HG02852 (cell line): ENCODE measurements around the gene LEMD1.

Source experiments
- ATAC-seq: cut with Tn5 transposase; IDR thresholded peaks from one replicate; pipeline ENCODE4 v1.9.1; 2021; ENCODE audit warnings: mild to moderate bottlenecking, moderate library complexity; ENCODE audit not compliant: unreplicated experiment

LEMD1 gene

DNA sequence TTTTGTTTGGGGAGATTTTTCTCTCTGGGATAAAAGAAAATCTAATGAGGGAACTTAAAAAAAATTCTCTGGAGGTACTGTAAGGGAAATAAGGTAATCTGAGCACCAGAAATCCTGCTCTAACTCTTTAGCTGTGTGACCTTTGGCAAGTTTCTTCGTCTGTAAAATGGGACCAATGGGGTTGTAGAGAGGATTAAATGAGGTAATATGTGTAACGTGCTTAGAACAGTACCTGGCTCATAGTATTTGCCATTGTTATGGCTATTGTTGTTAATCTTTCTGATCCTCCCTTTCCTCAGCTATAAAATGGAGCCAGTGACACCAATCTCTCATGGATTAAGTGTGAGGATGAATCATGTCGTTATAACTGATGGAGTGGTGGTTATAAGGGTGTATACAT, 64.3 kb downstream of the LEMD1 start:
- ATAC-seq, result no peak

DNA sequence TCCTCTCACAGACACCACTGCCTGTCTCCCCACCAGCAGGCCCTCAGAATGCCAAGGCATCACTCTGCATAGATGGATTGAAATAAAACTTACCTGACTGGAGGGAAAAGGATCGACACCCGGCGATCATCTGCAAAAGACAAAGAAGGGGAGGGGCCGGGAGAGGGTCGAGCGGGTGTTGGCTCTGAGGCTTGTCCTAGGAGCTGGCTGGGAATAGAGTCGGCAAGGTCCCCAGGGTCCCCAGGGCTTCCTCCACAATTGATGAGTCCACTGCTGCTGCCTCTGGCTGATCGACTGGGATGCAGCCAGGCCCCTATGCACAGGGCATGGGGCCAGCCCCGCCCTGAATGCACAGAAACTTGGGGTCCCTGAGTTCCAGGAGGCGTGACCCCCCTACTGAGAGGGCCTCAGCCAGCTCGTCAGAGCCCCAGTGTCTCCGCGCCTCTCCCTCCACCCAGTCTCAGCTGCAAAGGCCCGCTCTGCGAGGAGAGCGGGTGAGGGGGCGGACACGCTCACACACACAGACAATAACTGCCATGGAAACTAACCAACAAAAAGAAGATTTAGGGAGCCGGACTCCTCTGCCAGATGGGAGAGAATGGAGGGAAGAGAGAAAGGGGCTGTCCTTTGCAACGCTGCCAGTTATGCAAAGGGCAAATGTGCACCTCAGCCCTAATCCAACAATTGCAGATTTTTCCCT, 65.3 kb downstream of the LEMD1 start, which contains the start of gene KLHDC8A:
Gene KLHDC8A (minus strand): TSS at position 483 of the 700 bp plus-strand sequence. CDS start 13,318 bp downstream, outside the sequence.
- no peak for ATAC-seq

DNA sequence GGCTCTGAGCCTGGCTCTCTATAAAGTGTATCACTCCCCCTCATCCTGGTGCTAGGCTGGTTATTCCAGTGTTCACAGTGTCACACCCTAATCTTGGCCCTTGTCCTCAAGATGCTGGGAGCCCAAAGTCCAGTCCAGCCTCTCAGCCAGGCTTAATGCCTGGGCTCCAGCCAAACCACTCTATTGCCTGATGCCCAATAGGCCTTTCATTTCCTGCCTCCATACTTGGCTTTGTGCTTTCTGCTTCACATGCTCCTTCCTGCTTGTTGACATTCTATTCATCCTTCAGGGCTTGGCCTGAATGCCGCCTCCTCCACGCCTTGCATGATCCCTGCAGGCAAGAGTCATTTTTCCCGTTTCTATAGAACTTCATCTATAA, 66.8 kb downstream of the LEMD1 start:
- ATAC-seq, result no peak

DNA sequence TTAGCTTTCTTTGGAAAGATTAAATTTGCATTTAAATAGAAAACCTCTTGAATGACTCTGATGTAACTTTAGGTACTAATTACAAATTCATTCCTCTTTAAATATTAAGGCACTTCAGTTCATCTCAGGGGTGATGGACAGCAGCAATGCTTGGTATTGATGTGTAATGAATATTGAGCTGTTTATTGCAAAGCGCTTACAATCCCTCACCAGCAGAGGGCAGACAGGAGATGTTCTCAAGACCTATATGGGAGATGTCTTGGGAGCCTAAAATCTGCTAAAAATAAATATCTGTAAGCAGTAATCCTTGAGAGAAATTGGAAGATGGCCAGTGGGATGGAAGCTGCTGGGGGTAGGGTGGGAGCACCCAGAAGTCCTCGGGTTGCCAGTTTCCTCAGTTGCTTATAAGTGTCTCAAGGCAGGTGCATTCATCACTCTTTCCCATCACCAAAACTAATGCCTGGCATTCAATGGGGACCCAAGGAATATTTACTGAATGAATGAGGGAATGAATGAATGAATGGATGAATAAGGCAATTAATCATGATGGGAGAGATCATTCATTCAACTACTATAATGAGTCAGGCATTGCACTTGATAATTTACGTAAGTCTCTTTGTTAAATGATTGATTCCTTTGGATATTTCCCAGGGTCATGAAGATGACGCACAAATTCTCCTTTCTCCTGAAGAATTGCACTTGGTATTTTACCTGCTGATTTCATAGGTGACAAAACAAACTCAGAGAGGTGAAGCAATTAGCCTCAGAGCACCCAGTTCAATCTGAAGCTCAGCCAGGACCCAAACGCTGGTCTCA, 67.4 kb downstream of the LEMD1 start:
- ATAC-seq, result no peak

DNA sequence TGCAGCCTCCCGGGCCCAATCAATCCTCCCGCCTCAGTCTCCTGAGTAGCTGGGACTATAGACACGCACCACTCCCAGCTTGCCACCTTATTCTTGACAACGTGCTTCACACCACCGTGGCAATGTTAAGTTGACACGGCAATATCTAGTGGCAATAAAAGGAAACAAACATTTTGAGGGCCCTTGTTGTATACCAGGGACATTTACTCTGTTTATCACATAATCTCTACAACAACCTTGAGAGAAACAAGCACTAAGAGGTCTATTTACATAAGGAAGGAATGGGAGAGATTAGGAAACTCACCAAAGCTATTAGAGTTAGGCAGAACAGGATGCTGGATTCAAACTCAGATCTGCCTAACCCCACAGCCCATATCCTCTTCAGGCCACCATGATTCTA, 68.2 kb downstream of the LEMD1 start:
- no peak for ATAC-seq

DNA sequence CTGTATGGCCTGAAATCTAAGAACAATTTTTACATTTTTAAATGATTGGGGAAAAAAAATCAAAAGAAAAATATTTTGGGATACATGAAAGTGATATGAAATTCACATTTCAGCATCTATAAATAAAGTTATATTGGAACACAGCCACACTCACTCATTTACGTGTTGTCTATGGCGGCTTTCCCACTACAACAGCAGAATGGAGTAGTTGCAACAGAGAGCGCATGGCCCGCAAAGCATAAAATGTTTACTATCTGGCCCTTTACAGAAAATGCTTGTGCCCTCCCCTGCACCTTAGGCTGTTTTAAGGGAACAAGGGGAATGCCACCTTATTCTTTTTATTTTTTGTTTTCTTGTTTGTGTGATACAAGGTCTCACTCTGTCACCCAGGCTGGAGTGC, 68.7 kb downstream of the LEMD1 start:
- ATAC-seq, result no peak

DNA sequence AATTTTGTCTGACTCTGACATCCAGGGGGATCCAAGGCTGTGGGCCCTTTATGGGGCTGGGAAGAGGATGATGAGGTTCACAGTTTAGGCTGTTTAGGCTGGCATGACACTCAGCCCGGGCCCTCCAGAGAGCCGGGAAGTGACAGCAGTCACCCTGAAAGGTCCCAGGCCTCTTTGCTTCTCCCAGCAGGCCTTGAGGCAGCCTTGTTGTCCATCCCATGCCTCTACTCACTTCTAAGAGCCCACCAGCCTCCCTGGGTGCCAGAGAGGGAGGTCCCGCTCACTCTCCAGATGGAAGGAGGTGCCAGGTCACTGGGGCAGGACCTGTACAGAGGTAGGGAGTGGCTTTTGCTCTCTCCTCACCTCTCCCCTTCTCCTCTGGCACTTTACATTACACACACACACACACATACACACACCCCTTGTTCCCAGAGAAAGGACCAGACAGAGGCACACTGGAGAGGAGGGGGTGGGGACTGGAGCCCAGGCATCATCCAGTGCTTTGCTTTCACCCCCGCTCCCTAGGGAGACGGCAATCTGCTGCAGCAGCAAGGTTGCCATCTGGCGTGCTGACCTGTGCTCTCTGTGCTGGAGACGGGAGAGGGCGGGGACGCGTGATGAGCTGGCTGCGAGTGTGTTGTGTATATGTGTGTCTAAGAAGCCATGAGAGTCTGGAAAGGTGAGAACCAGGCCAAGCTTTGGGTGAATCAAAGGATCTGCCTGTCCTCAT, 69.7 kb downstream of the LEMD1 start:
- ATAC-seq, result no peak

DNA sequence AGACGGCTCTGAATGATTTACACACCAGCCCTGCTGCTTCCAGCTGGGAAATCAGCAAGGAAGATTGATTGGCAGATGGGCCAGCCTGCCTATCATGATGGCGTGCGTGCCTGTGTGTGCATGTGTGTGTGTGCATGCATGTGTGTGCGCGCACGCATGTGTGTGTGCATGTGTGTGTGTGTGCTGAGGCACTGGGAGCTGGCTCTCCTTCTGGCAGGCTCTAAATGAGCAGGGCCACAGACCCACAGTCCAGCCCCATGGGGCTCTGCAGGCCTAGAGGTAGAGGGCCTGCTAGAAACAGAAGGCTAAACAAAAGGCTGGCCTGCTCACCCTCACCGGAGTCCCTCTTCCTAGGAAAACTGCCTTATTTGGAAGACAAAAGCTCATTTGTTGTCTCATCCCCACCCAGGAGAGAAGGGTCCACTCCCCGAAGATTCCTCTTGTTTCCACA, 71.1 kb downstream of the LEMD1 start:
- ATAC-seq, result no peak

DNA sequence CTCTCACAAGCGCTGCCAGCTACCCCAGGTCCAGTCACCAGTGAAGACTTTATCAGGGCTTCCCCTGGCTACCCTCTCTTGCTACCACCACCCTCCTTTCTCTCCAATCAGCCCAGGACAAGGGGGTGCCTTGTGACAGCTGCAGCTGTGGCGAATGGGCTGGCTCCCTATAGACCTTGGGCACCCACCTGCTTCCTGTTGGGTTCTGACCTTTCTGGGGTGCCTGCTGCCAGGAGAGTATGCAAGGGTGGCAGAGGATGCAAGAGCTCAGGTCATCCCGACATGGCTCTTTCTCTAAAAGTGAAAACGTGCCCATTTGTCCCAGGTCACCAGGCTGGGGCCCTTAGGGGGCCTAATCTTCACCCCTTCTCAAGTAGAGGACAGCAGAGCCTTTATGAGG, 71.7 kb downstream of the LEMD1 start:
- ATAC-seq, result no peak

DNA sequence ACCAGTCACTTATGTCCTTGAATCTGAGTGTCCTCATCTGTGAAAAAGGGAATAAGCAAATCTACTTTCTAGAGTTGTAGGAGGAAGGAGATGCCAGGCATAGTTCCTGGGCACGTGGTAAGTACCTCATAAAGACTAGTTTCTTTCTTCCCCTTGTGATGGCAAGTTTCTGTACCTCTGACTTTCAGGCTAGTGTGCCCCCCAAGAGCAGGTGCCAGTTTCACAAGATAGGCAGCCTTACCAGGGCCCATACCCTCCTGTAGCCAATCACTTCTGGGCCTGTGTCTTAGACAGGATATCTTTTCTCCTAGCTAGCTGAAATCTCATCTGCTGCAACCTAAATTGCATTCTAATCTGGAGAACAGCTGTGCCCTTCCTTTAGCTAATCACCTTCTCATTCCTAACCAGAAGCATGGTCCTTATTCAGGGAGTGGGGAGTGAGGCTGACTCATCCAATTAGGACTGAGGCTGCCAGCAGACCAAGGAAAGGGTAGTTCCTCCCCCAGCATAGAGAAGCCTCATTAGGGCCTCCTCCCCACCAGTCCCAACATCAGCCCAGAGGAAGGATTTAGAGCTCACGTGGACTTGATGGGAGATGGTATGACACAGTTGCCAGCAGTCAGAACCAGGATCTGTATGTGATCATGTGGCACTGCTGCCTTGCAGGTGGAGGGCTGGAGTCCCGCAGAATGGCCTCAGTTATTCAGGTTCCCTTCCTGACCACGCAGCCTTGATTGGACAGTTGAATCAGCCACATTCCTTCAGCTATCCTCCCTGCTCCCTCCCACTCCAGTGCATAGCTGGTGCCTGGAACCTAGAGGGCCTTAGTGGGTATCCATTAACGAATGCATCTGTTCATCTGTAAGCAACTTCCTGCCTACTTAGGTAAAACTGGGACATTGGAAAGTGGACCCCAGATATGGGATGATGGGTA, 73.0 kb downstream of the LEMD1 start:
- ATAC-seq, result no peak

DNA sequence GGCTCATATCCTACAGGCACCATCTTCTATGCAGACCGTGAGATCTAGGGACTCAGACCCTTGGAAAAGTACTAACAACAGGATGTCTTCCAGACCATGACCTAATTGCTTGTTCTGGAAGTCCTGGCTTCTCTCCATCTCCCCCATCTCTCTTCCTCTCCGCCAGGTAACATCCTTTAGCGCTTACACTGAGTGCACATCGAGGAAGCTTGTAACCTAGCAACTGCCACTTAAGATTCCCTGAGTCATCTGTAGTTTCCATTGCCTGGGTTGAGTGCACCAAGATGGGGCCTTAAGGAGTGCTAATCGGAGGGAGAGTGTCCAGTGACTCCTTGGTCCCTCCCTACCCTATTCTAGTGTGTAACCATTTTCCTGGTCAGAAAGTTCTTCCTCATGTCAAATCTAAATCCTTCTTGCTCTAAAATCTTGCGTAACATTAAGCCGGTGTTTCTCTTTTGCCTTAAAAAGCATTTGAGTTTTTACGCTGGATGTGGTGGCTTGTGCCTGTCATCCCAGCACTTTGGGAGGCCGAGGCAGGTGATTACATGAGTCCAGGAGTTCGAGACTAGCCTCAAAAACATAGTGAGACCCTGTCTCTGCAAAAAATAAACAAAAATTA, 74.8 kb downstream of the LEMD1 start:
- ATAC-seq, result no peak

DNA sequence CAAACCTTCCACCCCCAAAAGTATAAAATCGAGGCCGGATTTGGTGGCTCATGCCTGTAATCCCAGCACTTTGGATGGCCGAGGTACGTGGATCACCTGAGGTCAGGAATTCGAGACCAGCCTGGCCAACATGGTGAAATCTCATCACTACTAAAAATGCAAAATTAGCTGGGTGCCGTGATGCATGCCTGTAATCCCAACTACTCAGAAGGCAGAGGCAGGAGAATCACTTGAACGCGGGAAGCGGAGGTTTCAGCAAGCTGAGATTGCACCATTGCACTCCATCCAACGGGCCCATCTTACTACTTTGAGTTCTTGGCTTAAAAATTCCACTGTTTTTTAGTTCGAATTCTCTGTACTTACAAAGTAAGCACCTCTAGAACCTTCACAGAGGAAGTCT, 76.1 kb downstream of the LEMD1 start:
- no peak for ATAC-seq

DNA sequence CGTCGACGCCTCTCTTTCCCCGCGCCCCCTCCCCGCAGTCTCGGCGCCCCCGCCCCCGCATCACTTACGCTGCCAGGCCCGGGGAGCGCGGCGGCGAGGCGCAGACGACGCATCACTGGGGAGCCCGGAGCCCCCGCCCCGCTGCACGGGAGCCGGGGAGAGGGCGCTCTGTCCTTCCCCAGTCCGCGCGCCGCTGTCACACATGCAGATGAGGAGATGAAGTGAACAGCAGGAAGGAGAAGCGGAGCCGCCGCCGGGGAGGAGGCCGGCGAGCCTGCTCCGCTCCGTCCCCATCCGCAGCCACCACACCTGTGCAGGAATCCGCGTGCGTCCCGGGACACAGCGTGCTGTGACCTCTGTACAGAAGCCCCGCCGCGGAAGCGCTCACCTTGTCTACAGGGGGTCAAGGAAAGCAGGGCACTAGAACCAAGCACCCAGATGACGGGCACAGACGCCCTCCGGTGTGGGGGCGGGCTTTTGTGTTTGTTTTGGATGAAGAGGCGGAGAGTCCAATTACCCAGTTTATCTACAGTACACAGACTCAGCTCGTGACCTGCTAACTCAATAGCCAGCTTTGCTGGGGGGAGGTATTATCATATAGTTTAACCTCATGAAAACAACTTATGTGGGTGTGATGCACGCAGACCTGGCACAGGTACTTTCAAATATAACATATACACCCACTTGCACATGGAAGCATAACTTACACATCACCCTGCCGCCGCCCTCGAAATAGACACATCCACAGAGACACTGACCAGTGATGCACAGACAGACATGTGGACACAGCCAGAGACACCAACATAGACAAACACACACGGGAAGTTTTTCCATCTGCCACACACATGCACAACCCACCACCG, 77.6 kb downstream of the LEMD1 start:
- no peak for ATAC-seq

DNA sequence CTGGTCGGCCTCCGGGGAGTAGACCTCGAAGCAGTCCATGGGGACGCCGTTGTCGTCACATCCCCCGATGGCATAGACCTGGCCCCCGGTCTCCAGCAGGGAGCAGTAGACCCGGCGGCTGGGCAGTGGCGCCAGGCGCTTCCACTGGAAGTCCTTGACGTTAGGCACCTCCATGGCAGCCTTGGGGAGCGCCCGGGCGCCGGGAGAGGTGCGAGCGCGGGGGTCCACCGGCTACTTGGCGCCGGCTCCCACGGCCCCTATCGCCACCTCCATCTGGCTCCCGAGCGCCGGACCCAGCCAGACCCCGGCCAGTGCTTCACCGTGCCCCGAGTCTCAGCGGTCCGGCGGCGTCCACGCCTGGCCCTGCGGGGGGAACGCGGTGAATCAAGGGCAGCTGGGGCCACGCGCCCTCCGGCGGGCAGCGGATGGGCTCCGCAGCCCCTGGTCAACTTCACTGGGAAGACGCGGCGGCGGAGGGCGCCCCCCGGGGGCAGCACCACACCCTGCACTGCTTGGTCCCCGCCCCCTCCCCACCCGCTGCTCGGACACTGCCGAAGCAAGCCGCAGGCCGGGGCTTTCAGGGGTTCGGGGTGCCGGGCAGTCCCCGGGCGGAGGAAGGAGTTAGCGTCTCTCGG, 78.3 kb downstream of the LEMD1 start:
- no peak for ATAC-seq

DNA sequence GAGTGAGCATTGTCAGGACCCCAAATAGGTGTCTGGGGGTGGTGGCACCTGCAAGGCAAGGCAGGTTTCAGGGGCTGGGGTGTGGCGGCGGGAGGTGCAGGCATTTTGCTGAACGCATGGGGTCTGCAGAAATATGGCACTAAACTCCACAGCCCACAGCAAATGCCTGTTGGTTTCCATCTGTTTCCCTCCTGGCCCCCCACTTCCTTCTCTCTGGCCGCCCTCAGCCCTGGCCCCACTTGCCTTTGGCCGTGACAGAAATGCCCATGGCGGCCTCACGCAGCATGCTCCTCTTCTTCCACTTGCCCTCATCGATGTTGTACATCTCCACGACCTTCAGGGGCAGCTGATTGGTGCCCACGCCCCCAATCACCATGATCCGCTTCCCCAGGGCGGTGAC, 78.9 kb downstream of the LEMD1 start:
- ATAC-seq, result no peak

DNA sequence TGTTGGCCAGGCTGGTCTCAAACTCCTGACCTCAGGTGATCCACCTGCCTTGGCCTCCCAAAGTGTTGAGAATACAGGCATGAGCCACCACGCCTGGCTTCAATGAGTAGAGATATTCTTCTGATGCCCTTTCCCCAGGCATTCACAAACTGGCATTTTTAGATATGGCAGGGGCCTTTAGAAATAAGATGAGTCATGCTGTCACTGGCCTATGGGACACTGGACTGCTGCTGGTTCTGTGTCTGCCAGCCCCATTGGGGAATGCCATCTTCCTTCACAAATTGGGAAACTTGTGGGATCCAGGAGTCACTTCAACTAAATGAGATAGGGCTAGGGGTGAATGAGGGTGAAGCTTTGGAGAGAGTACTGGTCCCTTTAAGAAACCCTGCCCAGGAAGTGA, 81.2 kb downstream of the LEMD1 start:
- no peak for ATAC-seq

DNA sequence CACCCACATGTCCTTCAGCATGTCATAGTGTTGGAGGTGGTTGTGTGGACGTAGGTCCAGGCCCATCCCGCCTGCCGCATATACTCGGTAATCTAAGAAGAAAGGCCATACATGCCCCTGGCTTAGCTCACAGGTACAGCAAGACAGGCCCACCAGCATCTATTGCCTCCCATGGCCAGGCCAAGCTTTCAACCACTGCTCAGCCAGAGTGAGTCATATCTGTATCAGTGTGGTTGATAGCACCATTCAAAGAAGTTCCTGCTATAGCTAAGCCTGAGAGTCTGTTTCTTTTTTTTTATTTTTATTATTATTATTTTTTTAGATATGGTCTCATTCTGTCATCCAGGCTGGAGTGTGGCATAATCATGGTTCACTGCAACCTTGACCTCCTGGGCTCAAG, 82.1 kb downstream of the LEMD1 start:
- peak; percentile 86 for ATAC-seq

DNA sequence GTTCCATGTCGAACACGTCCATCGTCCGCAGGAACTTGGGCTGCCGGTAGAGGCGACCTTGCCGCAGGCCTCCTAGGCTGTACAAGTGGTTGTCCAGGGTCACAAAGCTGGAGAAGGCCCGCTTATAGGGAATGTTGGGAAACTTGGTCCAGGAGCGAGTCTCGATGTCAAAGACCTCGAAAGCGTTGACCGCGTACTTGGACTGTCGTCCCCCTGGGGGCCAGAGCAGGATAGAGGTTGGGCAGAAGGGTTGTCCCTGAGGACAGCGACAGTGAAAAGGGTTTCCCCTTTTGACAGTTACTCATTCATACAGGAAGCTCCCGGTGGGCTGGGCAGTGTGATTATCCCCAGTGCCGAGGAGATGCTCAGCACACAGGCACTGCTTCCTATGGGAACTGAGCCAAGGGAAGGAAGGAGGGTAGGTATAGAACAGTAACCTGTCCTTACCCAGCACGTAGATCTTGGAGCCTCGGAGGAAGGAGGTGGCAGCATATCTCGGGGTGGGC, 82.6 kb downstream of the LEMD1 start:
- ATAC-seq, result peak; percentile 12

DNA sequence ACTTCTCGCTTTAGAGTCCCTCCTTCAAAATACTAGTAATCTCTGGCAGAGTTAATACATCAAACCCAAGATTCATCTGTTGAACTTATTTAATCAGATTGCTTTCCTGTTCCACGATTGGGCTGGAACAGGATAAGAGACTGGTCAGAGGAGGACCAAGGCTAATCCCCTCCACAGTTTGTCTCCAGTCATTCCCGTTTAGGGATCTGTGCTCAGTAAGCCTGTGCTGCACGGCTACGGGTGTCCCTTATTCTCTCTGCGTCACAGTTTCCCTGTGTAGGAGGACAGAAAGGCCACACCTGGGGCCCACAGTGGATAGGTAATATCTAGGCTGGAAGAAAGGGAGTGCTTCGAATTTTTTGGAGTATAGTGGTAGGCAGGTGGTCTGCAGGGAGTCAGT, 83.8 kb downstream of the LEMD1 start:
- ATAC-seq, result no peak
